Stomach (tissue), 4 donors: ENCODE results near the gene MCOLN3.

Source experiments
- POLR2A ChIP-seq, 4 donors: fragments of 450-650 bp; IDR thresholded peaks; one replicate each; pipeline ENCODE4 v1.6.1; 2016; ENCODE audit warnings: antibody characterized with exemption in 4 of 4, control low read depth in 2 of 4, mild to moderate bottlenecking in 1 of 4, moderate library complexity in 1 of 4
- POLR2AphosphoS5 ChIP-seq, 3 donors: sonication (generic); formaldehyde crosslinking; IDR thresholded peaks; one replicate each; pipeline ENCODE4 v1.6.1; 2016; ENCODE audit warnings: antibody characterized with exemption in 3 of 3
- TF ChIP-seq, protein P1 (sequence below), 7 experiments: fragments of 450-650 bp in 4 of 7; fragments of 200-600 bp in 3 of 7; sonication (generic) in 3 of 7; IDR thresholded peaks; one replicate each; pipeline ENCODE4 v1.5.1; 2016 to 2019; ENCODE audit warnings: antibody characterized with exemption in 7 of 7, control low read depth in 2 of 7, mild to moderate bottlenecking in 1 of 7

DNA sequence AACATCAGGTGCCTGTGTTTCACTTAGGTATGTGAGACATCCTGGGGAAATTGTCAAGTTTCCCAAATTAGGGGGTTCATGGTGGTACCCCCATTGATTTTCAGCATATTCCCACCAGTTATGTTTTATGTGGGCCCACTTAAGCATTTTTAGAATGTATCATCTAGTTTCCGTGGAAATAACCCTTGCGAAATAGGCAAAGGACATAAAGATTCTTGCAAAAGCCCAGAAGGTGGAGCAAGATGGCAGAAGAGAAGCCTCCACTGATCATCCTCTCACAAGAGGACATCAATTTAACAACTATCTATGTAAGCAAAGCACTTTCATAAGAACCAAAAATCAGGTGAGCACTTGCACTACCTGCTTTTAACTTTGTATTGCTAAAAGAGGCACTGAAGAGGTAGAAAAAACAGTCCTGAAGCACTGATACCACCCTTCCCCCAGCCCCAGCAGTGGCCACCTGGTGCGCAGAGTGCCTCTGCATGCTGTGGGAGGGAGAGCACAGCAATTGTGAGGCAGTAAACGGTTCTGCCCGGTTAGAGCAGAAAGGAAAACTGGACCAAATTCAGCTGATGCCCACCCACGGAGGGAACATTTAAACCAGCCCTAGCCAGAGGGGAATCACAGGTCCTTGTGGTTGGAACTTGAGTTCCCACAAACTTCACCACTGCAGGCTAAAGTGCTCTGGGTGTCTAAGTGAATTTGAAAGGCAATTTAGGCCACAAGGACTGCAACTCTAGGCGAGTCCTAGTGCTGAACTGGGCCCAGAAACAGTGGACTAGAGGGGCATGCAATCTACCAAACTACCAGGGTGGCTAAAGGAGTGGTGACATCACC is 74.6 kb downstream of the MCOLN3 start:
- no peak for TF ChIP-seq POLR2A (IDR thresholded peaks at IDR 0.05)
- TF ChIP-seq, protein P1, sequence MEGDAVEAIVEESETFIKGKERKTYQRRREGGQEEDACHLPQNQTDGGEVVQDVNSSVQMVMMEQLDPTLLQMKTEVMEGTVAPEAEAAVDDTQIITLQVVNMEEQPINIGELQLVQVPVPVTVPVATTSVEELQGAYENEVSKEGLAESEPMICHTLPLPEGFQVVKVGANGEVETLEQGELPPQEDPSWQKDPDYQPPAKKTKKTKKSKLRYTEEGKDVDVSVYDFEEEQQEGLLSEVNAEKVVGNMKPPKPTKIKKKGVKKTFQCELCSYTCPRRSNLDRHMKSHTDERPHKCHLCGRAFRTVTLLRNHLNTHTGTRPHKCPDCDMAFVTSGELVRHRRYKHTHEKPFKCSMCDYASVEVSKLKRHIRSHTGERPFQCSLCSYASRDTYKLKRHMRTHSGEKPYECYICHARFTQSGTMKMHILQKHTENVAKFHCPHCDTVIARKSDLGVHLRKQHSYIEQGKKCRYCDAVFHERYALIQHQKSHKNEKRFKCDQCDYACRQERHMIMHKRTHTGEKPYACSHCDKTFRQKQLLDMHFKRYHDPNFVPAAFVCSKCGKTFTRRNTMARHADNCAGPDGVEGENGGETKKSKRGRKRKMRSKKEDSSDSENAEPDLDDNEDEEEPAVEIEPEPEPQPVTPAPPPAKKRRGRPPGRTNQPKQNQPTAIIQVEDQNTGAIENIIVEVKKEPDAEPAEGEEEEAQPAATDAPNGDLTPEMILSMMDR (IDR thresholded peaks at IDR 0.05), result no peak
- TF ChIP-seq POLR2AphosphoS5 (IDR thresholded peaks at IDR 0.05), result no peak
